UCSD-AML1 (cell line): ENCODE results near the gene NFIB.

Experiments used
- DNase-seq: peaks from one replicate; lab custom pipeline; 2025; ENCODE audit not compliant: unreplicated experiment; lab: John Stamatoyannopoulos, UW

NFIB gene

DNA sequence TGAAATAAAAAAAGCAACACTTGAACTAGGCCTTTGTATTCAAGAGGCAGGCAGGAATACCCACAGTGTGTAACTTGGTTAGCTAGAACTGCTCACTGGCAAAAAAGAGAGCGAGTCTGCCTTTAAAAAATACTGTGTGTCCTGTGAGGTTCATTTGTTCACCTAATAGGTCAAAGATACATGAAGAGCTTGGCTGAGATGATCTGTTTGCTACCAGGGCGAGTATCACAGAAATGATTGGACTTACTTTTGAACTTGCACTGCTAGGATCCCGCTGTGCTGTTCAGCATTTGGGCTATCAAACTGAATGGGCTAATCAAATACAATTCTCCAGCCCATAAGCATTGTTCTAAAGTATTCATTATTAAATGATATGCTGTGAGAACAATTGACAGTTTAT is 229.1 kb downstream of the NFIB start:
- no peak for DNase-seq

DNA sequence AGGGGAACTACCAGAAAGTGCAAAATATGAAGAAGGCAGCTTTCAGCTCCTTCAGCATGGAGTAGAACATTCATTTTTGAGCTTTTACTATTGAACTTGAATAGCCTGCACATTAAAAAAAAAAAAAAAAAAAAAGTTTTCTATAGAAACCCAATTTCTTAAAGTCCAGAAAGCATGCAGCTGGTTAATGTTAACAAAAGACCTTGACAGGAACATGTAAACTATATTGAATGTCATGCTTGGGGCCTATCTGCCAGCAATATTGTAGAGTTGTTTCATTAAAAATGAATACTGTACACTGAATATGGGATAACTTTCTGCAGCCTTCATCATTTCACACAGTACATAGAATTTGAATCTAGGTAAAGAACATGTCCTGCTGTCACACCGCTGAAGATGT is 230.6 kb downstream of the NFIB start:
- DNase-seq = no peak

DNA sequence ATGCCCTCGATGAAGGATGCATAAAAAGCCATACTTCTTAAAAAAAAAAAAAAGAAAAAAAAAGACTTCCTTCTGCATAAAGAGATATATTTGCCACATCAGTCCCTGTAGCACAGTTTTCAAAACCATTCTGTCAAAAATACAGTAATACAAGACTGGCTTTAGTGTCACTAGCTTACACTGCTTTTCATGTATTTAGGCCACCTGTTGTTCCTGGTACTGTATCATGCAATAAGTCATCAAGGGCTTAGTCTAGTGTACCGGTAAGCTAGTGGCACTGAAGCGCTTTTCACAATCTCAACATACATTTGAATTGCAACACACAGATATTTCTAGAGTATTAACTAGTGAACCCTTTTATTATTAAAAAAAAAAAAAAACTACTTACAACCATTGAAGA is 231.2 kb downstream of the NFIB start:
- no peak for DNase-seq

DNA sequence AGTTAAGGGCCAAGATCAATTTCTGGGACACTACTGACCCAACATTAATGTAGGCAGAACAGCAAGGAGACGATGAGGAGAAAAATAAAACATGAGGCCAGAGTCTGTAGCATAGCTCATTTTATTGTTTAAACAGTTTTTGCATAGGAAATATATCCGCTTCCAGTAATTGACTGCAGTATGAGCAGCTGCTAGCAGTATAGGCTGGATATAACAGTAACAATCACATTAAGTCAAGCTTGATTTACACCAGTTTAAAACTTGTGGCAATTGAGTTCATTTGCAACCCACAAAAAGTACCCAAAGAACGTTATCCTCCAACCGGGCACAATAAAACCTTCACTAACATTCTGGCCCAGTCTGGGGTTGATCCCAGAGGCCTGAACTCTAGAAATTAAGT is 232.2 kb downstream of the NFIB start:
- DNase-seq = no peak

DNA sequence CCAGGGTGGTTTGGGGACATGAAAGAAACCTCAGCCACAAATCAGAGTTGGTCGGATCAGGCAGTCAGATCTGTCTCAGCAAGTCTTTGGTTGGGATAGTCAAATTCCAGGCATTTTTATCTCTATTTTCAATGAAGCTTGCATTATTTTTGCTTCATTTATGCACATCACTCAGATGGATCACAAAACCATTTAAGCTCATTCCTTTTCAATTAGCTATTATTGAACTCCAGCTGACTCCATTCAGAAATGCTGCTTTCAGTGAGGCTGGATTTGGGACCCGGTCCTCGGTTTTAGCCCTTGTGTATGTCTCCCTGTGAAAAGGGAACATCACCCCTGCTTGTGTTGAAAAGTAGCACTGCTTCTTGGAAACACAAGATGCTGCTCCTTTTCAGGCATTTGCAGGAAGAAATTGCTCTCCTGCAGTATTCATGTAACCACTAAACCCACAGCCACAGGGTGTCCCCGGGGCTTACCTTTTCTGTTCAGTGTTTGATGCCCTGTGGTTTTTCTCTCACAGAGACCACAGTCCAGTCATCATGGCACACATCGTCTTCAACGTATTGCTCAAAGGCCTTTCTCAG is 232.9 kb downstream of the NFIB start:
- peak; percentile 18 for DNase-seq

DNA sequence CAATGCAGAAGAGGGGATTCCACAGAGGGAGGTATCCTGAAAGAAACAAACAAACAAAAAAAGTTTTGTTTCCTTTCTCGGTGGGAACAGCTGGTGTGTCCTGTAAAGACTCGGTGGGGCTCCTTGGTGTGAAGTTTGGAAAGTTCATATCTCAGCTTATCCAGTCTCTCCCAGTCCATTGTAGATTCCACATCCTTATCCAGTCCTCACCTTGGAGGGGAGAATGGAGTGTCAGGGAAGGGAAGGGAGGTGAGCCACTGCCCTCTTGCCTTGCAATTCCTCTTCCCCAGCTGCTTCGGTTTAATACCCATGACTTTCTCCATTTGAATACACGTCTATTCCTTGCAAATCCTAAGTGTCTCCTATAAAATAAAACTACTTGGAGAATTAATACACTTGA is 234.5 kb downstream of the NFIB start:
- no peak for DNase-seq

DNA sequence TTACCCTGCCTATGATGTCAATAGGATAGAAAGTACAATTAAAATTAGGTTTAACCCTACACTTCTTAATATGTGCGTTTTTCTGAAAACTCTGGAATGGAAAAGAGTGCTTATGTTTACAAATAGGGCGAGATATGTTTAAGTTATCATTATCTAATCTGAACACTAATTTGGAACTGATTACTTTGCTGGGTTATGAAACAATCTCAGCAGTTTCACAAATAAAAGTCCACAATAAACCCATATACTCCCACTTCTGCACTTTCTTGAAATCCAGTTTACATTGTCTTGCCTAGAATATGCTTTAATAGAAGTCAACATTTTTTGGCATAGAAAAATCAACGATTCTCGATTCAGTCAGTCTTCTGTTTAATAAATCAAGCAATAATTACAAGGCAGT is 236.3 kb downstream of the NFIB start:
- DNase-seq = no peak

DNA sequence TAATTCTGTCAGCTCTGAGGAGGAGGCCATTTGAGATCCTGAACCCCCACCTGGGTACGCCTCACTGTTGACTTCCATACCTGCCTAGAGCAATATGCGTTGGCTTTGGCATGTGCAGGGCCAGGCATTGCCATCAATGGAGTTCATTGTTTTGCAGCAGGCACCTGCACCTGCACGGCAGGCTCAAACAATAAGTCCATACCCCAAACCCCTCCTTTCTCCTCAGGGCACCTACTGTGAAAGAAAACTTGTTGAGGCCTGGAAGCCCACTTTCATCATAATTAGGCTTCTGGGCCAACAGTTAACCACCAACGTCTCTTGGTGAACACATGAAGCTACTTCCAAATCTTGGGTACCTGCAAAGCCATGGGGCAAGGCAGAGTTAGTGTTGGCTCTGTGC is 238.7 kb downstream of the NFIB start:
- DNase-seq = no peak

DNA sequence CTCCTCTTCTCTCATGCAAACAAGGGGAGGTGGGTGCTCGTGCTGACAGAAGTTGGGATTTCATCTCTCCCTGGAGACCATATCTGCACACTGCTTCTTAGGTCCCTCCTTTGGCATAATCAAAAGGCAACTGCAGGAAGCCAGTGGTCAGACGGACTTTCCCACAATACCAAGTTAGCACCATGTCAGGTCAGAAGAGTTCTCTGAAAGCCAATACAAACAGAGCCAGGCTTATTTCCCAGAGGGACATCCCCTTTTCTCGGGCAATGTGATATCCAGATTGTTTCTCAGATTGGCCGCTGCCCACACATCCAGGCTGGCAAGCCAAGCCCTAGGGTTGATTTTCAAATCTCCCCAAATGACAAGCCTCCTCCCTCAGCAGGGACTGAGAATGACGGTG is 241.1 kb downstream of the NFIB start:
- DNase-seq = peak; percentile 6

DNA sequence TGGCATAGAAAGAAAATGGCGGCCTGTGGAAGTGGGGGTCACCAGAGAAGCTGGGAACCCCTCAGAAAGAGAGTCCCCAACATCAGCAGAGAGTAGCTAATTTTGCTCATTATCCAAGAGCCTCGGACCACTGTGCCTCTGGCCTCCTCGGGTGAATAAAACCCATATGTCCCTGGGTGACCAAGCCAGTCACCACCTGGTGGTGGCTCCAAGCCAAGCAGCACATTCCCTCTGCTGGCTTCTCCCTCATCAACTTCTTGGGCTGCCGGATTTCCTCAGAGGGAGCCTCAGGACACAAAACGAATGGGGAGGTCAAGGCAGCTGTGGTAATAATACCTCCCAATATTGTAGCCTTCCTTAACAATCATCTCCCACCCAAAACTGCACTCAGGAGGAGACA is 242.5 kb downstream of the NFIB start:
- no peak for DNase-seq

DNA sequence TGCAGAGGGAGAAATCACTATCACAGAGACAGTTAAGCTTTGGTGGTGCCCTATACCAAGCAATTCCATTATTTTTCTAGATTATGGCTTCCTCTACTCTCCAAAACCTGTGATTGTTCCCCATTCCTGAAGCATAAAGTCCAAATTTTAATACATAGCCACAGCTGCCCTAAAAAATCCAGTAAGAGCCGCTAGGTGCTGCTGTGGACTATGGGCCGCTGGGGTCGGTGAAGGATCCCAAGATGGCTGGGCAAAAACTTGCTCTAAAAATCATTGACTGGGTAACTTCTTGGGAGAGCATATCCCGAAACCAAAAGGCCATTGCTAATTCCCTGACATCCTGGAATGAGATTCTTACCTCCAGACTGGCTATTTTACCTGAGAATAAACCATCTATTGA is 245.3 kb downstream of the NFIB start:
- DNase-seq = no peak

DNA sequence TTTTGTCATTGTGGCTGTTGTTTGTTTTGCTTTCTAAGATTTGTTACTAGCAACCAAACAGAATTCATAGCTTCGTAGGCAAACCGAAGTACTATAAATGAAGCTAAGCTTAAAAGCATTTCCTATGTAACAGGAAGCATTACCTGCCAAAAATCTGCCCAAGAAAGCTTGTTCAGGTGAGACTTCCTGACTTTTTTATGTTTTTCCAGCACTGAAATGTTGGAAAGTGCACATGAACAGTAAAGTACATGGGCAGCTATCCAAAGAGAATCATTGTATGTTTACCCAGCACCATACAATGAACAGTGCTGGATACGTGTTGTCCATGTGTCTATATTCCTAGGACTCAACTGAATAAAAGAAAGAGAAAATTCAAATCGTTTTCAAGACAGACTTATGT is 247.1 kb downstream of the NFIB start:
- no peak for DNase-seq

DNA sequence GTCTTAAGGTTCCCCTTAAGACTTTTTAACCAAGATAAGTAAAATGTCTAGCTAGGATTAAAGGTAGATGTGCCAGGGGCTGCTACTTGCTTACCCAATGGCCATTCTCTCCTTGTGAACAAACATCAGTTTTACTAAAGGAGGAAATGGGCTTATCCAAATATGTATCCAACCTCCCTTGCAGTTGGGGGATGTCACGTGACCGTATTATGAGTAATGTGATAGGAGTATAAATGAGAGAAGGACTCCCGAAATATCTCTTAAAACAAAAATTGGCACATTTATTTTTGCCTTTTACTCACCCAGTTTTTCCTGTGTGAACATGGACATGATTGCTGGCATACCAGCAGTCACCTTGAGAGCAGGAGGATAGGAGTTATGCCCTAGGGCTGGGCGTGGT is 247.9 kb downstream of the NFIB start:
- no peak for DNase-seq

DNA sequence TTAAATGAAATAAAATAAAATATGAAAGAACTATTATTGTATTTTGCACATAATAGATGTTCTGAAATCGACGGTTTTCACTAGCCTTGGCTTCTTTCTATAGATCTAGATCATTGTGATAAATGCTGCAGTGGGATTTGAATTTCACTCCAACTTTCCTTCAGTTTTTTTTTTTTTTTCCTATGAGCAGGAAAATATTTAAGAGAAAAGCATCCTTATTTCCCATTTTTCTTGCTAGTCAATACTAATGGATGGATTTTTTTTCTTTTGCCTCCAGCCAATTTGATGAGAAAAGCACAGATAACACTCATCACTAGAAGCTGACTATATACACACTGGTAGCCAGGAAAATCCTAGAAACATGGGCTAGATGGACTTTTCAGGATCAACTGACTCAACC is 249.0 kb downstream of the NFIB start:
- no peak for DNase-seq

DNA sequence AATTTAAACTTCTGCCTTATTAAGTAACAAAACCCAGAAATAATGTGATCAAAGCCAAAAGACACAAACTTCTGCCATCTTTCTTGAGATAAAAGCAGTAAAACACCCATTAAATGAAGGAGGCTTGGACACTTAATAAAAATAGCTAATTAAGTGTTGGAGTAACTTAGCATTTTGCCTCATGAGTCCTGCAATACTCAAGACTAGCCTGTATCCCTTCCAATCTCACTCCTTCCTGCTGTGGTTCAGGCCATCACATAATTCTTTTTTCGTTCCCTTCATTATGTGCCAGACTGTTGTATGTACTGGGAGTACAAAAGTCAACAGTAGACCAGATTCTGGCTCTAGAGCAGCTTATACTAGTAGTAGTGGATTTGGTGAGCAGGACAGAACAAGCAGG is 250.2 kb downstream of the NFIB start:
- no peak for DNase-seq

DNA sequence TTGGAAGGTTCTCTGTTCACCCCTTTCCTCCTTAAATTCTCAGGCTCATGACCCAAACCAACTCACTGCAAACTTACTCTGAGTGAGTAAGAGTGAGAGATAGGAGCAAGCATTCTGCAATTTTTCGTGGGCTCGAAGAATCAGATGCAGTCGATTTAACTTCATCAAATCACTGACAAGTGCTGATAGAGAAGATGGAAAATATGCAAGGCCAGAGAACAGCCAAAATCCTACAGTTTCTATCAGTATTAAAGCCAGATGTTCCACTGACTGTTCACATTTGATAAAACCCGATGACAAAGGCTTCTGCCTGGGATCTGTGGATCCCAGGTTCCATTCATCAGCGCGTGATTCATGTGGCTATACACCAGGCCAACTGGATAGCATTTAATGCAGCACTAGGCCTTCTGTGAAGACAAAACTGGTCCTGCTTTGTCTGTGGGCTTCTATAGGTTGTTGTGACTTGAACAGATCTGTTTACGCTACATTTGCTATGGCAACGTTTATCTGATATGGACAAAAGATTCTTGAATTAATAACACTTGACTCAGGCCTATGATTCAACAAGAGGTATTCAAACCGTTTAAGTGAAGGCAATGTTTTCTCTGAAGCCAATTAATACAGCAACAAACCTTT is 251.2 kb downstream of the NFIB start:
- DNase-seq = no peak

DNA sequence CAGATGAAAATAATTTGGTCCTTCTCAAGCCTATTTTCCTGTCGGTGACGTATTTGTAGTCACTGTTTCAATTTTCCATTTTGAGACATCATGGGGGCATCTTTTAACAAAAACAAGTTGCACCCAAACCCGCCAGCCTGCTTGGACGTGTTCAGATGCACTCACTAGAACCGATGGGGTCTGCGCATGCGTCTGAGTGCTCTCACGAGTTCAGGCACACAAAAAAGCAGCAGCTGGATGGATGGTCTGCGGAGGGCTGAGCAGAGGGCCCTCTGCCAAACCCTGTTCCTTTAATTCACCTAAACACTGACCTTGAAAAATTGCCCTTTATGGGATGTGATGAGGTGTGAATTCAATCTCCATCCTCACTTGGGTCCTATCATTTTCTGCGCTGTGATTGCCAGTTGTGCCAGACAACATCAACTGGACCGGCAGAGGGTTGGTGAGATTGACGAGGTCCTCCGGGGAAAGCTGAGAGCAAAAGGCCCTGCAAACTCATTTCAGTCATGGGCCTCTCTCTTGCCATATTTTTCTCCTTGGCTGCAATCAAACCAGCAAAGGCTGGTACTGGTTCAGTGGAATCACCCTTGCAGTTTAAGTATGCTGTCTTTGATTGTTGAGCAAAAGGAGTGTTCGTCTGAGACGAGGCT is 251.9 kb downstream of the NFIB start:
- no peak for DNase-seq

DNA sequence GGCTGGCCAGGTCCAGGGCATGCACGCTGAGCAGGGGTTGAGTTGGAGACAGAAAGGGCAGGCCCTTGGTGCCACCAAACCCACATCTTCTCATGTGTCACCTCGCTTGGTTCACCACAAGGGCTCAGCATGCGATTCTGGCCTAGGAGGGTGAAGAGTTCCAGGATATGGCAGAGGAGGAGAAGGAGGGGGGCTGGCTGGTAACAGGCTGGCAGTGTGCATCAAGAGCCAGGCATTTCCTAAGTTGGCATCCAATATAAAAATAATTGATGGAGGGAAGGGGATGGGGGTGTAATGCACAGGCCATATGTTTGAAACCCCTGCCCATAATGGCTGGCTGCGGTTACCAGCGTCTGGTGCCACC is 255.6 kb downstream of the NFIB start:
- DNase-seq = no peak

DNA sequence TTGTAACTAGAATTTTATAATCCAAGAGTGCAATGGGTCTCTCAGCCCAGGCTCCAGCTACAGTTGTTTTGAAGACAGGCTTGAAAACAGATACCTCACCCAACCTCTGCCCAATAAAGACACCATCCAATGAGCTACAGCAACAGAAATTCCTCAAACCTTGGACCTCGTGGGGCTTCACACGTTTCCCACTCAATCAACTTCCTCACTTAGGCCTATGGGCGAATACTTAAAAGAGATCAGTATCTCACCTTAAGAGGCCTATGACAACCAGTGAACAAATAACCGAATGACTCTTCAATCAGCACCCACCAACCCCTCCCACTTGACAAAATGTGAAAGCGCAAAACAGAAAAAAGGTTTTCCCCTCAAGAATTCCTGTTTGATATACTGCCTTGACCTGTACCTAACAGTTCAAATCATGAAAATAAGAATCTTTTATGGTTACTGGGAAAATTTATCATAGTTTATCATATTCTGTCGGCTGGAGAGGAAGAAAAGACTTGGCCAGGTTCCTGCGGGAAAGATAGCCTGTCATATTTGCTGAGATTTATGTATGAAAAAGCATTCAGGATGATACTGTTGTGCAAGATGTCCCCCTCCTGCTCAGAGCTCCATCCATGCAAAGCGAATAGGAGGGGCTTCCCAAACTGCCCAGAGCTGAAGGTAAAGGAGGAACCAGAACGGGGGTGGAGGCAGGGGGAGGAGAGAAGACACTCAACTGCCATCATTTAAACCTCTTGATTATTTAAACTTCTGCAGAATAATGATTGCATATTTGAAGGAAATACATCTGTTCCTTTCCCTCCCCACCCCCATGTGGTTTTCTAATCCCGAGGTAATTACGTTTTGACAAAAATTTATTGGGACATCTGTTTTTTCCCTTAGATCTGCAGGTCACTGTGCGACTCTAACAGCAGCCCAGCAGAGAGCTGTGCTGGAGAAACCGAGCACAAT is 256.3 kb downstream of the NFIB start:
- DNase-seq = no peak

DNA sequence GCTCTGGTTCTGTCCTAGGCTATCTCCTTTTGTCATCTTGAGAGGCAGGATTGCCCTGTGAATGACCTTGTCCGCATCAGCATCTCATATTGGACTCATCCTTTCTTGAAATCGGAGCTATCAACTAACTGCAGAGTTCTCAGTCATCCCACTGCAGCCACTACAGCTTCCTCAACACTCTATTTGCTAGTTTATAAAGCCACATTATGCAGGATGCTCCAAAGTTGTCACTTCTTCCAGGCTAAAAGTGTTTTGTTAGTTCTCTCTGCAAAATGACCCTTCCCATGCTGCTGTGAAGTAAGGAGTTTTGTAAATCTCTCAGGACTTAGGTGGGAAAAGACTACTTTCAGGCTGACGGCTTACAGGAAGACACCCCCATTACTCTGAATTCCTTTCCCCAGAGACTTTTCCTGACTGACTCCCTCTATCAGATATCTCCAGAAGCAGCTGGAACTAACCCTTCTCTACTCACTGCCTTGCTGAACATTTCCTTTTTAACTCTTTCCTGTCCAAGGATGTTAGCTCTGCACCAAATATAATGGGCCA is 257.6 kb downstream of the NFIB start:
- no peak for DNase-seq

DNA sequence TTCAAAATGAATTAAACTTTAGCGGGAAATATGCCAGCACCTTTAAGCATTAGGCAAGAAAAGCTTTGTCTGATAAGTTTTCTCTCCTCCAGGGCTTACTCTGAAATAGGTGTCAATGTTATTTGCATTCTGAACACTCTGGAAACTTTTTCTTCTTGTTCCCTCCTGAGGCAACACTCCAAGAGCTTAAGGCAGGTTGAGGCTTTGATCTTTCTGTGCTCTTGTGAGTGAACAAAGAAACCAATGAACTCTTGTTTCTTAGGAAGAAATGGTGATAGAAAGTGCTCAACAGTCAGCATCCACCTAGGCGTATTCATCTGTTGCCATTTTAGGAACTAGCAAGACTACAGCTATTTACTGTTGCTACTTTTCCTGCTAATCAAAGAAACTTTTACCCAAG is 259.8 kb downstream of the NFIB start:
- no peak for DNase-seq

DNA sequence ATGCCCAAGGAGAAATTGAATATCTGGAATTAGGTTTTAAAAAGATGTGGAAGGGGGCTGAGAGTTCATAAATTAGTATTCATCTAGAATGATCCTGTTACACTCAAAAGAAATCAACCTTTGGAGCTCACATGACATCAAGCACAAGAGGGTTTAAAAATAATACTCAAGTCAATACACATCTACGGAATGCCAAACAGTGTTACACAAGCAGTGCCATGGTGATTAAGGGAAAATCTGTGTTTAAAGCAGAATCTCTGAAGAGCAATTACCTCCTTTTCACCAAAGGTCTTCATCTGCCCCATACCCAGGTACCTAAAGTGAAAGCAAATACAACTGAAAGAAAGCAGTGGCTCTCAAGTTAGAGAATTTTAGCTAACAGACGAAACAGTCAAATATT is 261.6 kb downstream of the NFIB start:
- DNase-seq = no peak
